Activated T-helper 1 cell treated with anti-CD3 and anti-CD28 coated beads, Interleukin-12 subunit alpha, Interleukin-12 subunit beta, Interleukin-2, Interleukin-4 antibody, amounts not matched to agents 30 ng/mL and 10 ng/mL and 1 ng/mL, durations not matched to agents 14 hours and 24 hours and 36 hours (primary cell): Measurements from ENCODE around the gene PANK1. TPM values are rescaled to one million over a fixed set of nuclear protein-coding genes. Genes with fewer than 3 reads are reported as not detected.

ENCODE experiments used
- DNase-seq: peaks from one replicate; pipeline ENCODE4 v3.0.0; 2021; ENCODE audit warnings: low spot score
- H3K27ac Mint-ChIP-seq: one replicate; pipeline ENCODE4 v1.8.0; 2021; ENCODE audit warnings: mild to moderate bottlenecking, mixed read lengths
- H3K27me3 Mint-ChIP-seq: one replicate; pipeline ENCODE4 v1.8.0; 2022; ENCODE audit warnings: mild to moderate bottlenecking, moderate library complexity, mixed read lengths; ENCODE audit not compliant: insufficient read depth
- H3K36me3 Mint-ChIP-seq: one replicate; pipeline ENCODE4 v1.8.0; 2021; ENCODE audit warnings: low read depth, mixed read lengths
- H3K4me1 Mint-ChIP-seq: one replicate; pipeline ENCODE4 v1.8.0; 2021; ENCODE audit warnings: low read depth, mixed read lengths
- H3K4me3 Mint-ChIP-seq: one replicate; pipeline ENCODE4 v1.8.0; 2021; ENCODE audit warnings: mild to moderate bottlenecking, moderate library complexity, mixed read lengths
- H3K9me3 Mint-ChIP-seq: one replicate; pipeline ENCODE4 v1.8.0; 2021; ENCODE audit warnings: mixed read lengths
- intact Hi-C: fragments of 100-400 bp; cut with micrococcal nuclease; formaldehyde crosslinking; loops from one replicate; pipeline ENCODE4 v1.15.1; 2024
- total RNA-seq: library from RNA; stranded (reverse); gene quantifications from 2 replicates; pipeline ENCODE4 v1.2.3, GENCODE V29; 2022

Gene PANK1
- total RNA-seq, 1 donor from 2014 or later, result 3.2 TPM

- peaks cover 17% of the 10 kb centered on the region for H3K27me3 Mint-ChIP-seq
- intact Hi-C loops, result loop anchor here (10.0 kb wide), 2 partner anchors 663 to 1227 kb away; partner anchors contain the start of gene RPP30
- no peaks in the 10 kb centered on the region for H3K9me3 Mint-ChIP-seq
- no peak overlapping the region for H3K4me3 Mint-ChIP-seq
- no peak overlapping the region for H3K27ac Mint-ChIP-seq
- H3K4me1 Mint-ChIP-seq, result peaks cover 7% of the 10 kb centered on the region
- no peak for DNase-seq
- no peaks in the 10 kb centered on the region for H3K36me3 Mint-ChIP-seq
Measured at GRCh38 chr10:89648074-89648473, 3.0 kb upstream of the PANK1 start.

- intact Hi-C loops, result loop anchor here (10.0 kb wide), 2 partner anchors 662 to 1228 kb away; partner anchors contain the start of gene RPP30
- H3K27me3 Mint-ChIP-seq, result peaks cover 14% of the 10 kb centered on the region
- no peaks in the 10 kb centered on the region for H3K9me3 Mint-ChIP-seq
- no peak for DNase-seq
- peaks cover 7% of the 10 kb centered on the region for H3K4me1 Mint-ChIP-seq
- peak overlapping the region; percentile 8 for H3K4me3 Mint-ChIP-seq
- no peaks in the 10 kb centered on the region for H3K36me3 Mint-ChIP-seq
- H3K27ac Mint-ChIP-seq, result no peak overlapping the region
Measured at GRCh38 chr10:89646889-89647657, 2.0 kb upstream of the PANK1 start.

- DNase-seq, result no peak
- Mint-ChIP-seq H3K27me3 (peaks cover 14% of the 10 kb centered on the region), H3K27ac (peak overlapping the region; percentile 72), H3K9me3 (no peaks in the 10 kb centered on the region), H3K4me3 (peak overlapping the region; percentile 82), H3K4me1 (peaks cover 7% of the 10 kb centered on the region), H3K36me3 (no peaks in the 10 kb centered on the region)
- intact Hi-C loops, result loop anchor here (1.0 to 10.0 kb wide), 4 partner anchors 231 to 1229 kb away; partner anchors contain the start of genes IFIT5 and RPP30
Measured at GRCh38 chr10:89645742-89646172, 715 bp upstream of the PANK1 start.

- H3K27ac Mint-ChIP-seq, result no peak overlapping the region
- H3K4me3 Mint-ChIP-seq, result no peak overlapping the region
- intact Hi-C loops, result loop anchor here (1.0 to 10.0 kb wide), 5 partner anchors 57 to 1230 kb away; partner anchors contain the start of genes IFIT5, KIF20B, LIPA and RPP30
- no peaks in the 10 kb centered on the region for H3K9me3 Mint-ChIP-seq
- H3K36me3 Mint-ChIP-seq, result no peaks in the 10 kb centered on the region
- peaks cover 7% of the 10 kb centered on the region for H3K4me1 Mint-ChIP-seq
- H3K27me3 Mint-ChIP-seq, result peaks cover 14% of the 10 kb centered on the region
- peak; percentile 32 for DNase-seq
Measured at GRCh38 chr10:89644691-89644966, 413 bp downstream of the PANK1 start.

DNA sequence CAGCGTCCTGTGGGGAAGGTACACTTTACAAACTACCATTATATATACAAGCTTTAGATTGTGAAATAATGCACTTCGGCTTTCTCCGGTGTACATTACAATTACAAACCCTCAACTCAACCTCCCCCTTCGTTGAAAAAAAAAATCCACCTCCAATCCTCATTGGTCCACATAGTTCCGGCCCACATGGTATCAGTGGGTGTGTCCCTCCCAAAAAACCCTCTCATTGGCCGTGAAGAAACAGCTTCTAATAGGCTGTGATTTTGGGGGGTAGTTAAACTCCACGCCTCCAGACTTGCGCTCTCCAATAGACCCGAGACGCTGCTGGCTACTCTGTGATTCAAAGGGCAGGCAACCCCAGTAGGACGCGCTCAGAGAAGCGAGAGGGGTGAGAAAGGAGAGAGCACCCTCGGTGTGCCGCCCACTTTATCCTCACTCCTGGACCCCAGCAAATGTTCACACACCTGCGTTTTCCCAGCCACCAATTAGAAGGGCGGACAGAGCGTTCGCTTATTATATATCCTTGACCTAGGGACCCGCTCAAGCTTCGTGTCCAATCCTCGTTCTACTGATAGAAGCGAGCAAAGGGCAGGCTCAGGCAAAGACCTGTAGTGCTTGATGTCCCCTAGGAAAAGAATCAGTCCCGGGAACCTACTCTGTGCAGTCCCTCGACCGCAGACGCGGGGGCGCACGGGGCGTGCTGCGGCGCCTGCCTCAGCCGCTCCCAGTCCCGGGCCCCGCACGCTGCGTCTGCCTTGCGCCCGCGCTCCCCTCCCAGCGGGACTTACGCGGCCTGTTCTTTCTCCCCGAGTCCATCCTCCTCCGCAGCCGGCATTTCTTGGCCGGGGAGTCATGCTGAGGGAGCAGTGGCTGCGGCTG, 991 bp downstream of the PANK1 start:
- Mint-ChIP-seq H3K36me3 (no peaks in the 10 kb centered on the region), H3K27ac (no peak overlapping the region), H3K27me3 (peaks cover 14% of the 10 kb centered on the region), H3K4me3 (no peak overlapping the region), H3K9me3 (no peaks in the 10 kb centered on the region), H3K4me1 (peaks cover 7% of the 10 kb centered on the region)
- intact Hi-C loops, result loop anchor here (1.0 to 10.0 kb wide), 6 partner anchors 33 to 1231 kb away; partner anchors contain the start of genes IFIT5, KIF20B, LIPA and RPP30
- peak; percentile 68 for DNase-seq

GRCh38 chr10:89643431-89643811, 1.6 kb downstream of the PANK1 start:
- intact Hi-C loops, result loop anchor here (2.0 to 10.0 kb wide), 4 partner anchors 33 to 1231 kb away; partner anchors contain the start of genes LIPA and RPP30
- H3K9me3 Mint-ChIP-seq, result no peaks in the 10 kb centered on the region

DNA sequence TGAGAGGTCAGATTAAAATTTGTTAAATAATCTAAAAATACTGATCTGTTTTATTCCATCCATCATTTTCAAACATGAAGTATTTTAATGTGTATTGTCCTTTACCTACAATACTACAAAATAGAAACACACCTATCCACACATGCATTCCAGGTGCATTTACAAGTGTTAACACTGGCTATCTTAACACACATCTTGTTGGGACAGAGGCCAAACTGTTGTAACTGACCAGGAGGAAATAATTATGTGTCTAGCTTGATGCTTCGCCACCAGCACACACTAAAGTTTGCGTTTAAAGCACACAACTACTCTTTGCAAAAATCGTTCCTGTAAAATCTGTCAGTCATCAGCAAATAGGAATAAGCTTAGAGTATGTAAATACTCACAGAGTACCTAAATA, 2.8 kb downstream of the PANK1 start:
- H3K27ac Mint-ChIP-seq, result no peak overlapping the region
- peaks cover 7% of the 10 kb centered on the region for H3K4me1 Mint-ChIP-seq
- intact Hi-C loops, result loop anchor here (2.0 to 10.0 kb wide), 4 partner anchors 31 to 1233 kb away; partner anchors contain the start of genes LIPA and RPP30
- peaks cover 5% of the 10 kb centered on the region for H3K27me3 Mint-ChIP-seq
- H3K4me3 Mint-ChIP-seq, result no peak overlapping the region
- H3K36me3 Mint-ChIP-seq, result no peaks in the 10 kb centered on the region
- H3K9me3 Mint-ChIP-seq, result no peaks in the 10 kb centered on the region
- DNase-seq, result no peak

More at GRCh38 chr10:89643431-89643811, 1.6 kb downstream of the PANK1 start:
- Mint-ChIP-seq H3K4me3 (no peak overlapping the region), H3K36me3 (no peaks in the 10 kb centered on the region), H3K27me3 (peaks cover 14% of the 10 kb centered on the region), H3K27ac (no peak overlapping the region), H3K4me1 (peaks cover 7% of the 10 kb centered on the region)
- DNase-seq, result no peak

DNA sequence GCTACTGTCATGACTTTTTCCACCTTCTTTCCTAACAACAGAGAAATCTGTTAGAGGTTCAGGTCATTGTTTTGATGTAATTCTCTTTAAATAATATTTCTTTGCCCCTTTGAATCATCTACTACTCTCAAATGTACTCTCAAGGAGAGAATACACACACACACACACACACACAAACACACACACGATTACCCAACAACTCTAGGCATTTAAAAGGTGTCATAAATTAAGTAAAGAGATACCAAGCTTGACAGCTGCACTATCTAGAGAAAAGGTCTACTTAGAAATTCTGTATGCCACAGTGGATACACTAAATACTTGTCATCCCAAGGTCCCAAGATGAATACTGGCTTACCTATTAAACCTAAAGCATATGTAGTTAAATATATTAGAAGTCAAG, 4.8 kb downstream of the PANK1 start:
- H3K27ac Mint-ChIP-seq, result no peak overlapping the region
- peaks cover 3% of the 10 kb centered on the region for H3K36me3 Mint-ChIP-seq
- H3K27me3 Mint-ChIP-seq, result peaks cover 5% of the 10 kb centered on the region
- no peak overlapping the region for H3K4me3 Mint-ChIP-seq
- intact Hi-C loops, result loop anchor here (5.0 to 10.0 kb wide), 3 partner anchors 388 to 1235 kb away; partner anchors contain the start of genes LIPA and RPP30
- peaks cover 2% of the 10 kb centered on the region for H3K4me1 Mint-ChIP-seq
- no peak for DNase-seq
- no peaks in the 10 kb centered on the region for H3K9me3 Mint-ChIP-seq

DNA sequence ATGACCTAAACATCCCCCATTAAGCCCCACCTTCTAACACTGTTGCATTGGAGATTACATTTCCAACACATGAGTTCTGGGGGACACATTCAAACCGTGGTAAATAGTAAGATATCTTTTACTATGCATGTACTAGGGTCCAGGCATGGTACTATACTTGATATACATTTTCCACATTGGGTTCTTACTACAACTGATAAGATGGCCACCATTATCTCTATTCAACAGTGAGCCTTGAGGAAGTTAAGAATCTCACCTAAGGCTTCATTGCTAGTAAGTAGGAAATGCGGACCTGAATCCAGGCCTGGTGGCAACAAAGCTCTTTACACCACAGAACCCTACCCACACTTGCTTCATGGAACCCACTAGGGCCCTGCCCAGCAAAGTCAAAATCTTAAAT, 5.7 kb downstream of the PANK1 start:
- Mint-ChIP-seq H3K27ac (no peak overlapping the region), H3K36me3 (peaks cover 3% of the 10 kb centered on the region), H3K9me3 (no peaks in the 10 kb centered on the region), H3K4me1 (no peaks in the 10 kb centered on the region), H3K4me3 (no peak overlapping the region), H3K27me3 (peaks cover 3% of the 10 kb centered on the region)
- intact Hi-C loops, result no loop called here
- no peak for DNase-seq

DNA sequence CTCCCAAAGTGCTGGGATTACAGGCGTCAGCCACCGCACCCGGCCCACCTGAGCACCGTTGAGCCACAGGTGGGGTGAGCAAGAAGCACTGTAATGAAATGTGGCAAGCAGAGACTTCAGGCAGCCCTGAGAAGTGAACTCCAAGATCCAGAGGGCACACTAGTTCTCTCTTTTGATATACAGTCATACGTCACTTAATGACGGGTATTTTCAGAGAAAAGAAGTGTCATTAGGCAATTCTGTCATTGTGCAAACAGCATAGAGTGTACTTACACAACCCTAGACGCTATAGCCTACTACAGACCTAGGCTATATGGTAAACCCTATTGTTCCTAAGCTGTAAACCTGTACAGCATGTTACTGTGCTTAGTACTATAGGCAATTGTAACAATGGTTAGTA, 7.9 kb downstream of the PANK1 start:
- Mint-ChIP-seq H3K4me3 (no peak overlapping the region), H3K27ac (no peak overlapping the region), H3K27me3 (no peaks in the 10 kb centered on the region), H3K9me3 (no peaks in the 10 kb centered on the region), H3K36me3 (peaks cover 3% of the 10 kb centered on the region), H3K4me1 (no peaks in the 10 kb centered on the region)
- intact Hi-C loops, result no loop called here
- DNase-seq, result no peak

- DNase-seq, result no peak
- Mint-ChIP-seq H3K9me3 (no peaks in the 10 kb centered on the region), H3K27ac (no peak overlapping the region), H3K36me3 (peaks cover 3% of the 10 kb centered on the region), H3K27me3 (no peaks in the 10 kb centered on the region), H3K4me3 (no peak overlapping the region), H3K4me1 (no peaks in the 10 kb centered on the region)
- intact Hi-C loops, result no loop called here
Measured at GRCh38 chr10:89634637-89635036, 10.4 kb downstream of the PANK1 start.

DNA sequence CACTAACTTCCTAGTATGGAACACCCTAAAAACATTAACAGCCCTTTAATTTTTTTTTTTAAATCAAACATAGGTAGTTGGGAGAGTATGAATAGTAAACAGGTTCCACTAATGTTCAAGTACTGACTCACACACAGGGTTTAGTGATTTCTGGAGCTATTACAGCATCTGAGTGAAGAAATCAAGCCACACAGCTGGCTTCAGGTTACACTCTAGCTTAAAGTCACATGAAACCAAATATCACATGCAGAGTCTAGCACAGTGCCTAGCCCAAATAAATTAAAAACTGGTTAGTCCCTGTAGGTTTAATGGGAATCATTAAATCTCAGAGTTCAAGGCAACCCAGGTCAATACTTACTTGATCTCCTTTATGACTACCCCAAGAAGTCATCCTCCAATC, 11.6 kb downstream of the PANK1 start:
- intact Hi-C loops, result no loop called here
- no peak overlapping the region for H3K4me3 Mint-ChIP-seq

DNA sequence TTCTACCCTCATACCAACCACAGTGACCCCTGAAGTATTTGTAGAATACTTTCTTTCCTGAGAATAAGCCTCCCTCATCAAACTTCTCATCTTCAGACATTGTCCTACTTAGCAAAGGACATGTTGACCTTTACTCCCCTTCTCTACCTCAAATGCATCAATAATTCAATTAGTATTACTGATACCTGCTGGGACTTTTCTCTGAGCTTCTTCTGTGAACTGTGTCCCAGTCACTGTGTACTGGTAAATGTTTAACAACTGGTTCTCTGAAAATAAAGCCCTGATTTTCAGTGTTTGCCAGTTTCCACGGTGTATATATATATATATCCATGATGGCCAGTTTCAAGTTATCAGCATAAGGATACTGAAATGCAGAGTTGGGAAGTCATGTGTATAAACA, 12.2 kb downstream of the PANK1 start:
- no peaks in the 10 kb centered on the region for H3K9me3 Mint-ChIP-seq
- no peak for DNase-seq
- no peak overlapping the region for H3K4me3 Mint-ChIP-seq
- H3K36me3 Mint-ChIP-seq, result peaks cover 3% of the 10 kb centered on the region
- no peak overlapping the region for H3K27ac Mint-ChIP-seq
- no peaks in the 10 kb centered on the region for H3K4me1 Mint-ChIP-seq
- intact Hi-C loops, result no loop called here
- no peaks in the 10 kb centered on the region for H3K27me3 Mint-ChIP-seq

More for the DNA sequence above, 11.6 kb downstream of the PANK1 start:
- DNase-seq, result no peak
- Mint-ChIP-seq H3K4me1 (no peaks in the 10 kb centered on the region), H3K27ac (no peak overlapping the region), H3K9me3 (no peaks in the 10 kb centered on the region), H3K27me3 (no peaks in the 10 kb centered on the region), H3K36me3 (peaks cover 3% of the 10 kb centered on the region)
